Stimulated activated CD8-positive, alpha-beta memory T cell treated with anti-CD3 and anti-CD28 coated beads, Interleukin-7, amount 100 ng/mL, for 4 hours (primary cell): Measurements from ENCODE around the gene DPP6.

ENCODE experiments used
- DNase-seq, 2 donors: peaks; one replicate each; pipeline ENCODE4 v3.0.0-alpha.2; 2020; ENCODE audit warnings: low read depth in 2 of 2

Gene DPP6

GRCh38 chr7:154412105-154412504 is 359.9 kb downstream of the DPP6 start:
- DNase-seq, result no peak

GRCh38 chr7:154415709-154416399 is 363.7 kb downstream of the DPP6 start:
- DNase-seq, result no peak

GRCh38 chr7:154416714-154417113 is 364.5 kb downstream of the DPP6 start:
- DNase-seq, result no peak

- no peak for DNase-seq
Observed at GRCh38 chr7:154419344-154419743, 367.1 kb downstream of the DPP6 start.

GRCh38 chr7:154423231-154423630 is 371.0 kb downstream of the DPP6 start:
- DNase-seq, result no peak

GRCh38 chr7:154424350-154424749 is 372.2 kb downstream of the DPP6 start:
- no peak for DNase-seq

- DNase-seq, result no peak
Observed at GRCh38 chr7:154425271-154425670, 373.1 kb downstream of the DPP6 start.

- DNase-seq, result no peak
Observed at GRCh38 chr7:154426778-154427177, 374.6 kb downstream of the DPP6 start.

GRCh38 chr7:154427533-154427932 is 375.3 kb downstream of the DPP6 start:
- DNase-seq, result no peak

- no peak for DNase-seq
Observed at GRCh38 chr7:154429666-154430404, 377.6 kb downstream of the DPP6 start.

GRCh38 chr7:154430640-154431039 is 378.4 kb downstream of the DPP6 start:
- no peak for DNase-seq

- DNase-seq, result no peak
Observed at GRCh38 chr7:154431045-154431444, 378.8 kb downstream of the DPP6 start.

GRCh38 chr7:154433632-154434598 is 381.7 kb downstream of the DPP6 start:
- DNase-seq, result no peak

GRCh38 chr7:154436560-154436959 is 384.4 kb downstream of the DPP6 start:
- no peak for DNase-seq

- DNase-seq, result no peak
Observed at GRCh38 chr7:154437234-154437633, 385.0 kb downstream of the DPP6 start.

GRCh38 chr7:154438571-154439367 is 386.6 kb downstream of the DPP6 start:
- DNase-seq, result no peak

GRCh38 chr7:154440058-154440457 is 387.9 kb downstream of the DPP6 start:
- DNase-seq, result no peak

GRCh38 chr7:154440651-154441050 is 388.5 kb downstream of the DPP6 start:
- no peak for DNase-seq

GRCh38 chr7:154441811-154442210 is 389.6 kb downstream of the DPP6 start:
- no peak for DNase-seq

- no peak for DNase-seq
Observed at GRCh38 chr7:154442939-154443338, 390.7 kb downstream of the DPP6 start.

GRCh38 chr7:154450451-154450850 is 398.3 kb downstream of the DPP6 start:
- DNase-seq, result no peak
